HG02943 (cell line): ENCODE measurements around the gene MAST3.
A peak's percentile ranks its signal among the peaks of the same experiment; 100 is the strongest.

Source experiments
- ATAC-seq: cut with Tn5 transposase; IDR thresholded peaks from one replicate; pipeline ENCODE4 v1.9.1; 2021; ENCODE audit warnings: mild to moderate bottlenecking, low read depth, moderate library complexity; ENCODE audit not compliant: unreplicated experiment

MAST3 gene

DNA sequence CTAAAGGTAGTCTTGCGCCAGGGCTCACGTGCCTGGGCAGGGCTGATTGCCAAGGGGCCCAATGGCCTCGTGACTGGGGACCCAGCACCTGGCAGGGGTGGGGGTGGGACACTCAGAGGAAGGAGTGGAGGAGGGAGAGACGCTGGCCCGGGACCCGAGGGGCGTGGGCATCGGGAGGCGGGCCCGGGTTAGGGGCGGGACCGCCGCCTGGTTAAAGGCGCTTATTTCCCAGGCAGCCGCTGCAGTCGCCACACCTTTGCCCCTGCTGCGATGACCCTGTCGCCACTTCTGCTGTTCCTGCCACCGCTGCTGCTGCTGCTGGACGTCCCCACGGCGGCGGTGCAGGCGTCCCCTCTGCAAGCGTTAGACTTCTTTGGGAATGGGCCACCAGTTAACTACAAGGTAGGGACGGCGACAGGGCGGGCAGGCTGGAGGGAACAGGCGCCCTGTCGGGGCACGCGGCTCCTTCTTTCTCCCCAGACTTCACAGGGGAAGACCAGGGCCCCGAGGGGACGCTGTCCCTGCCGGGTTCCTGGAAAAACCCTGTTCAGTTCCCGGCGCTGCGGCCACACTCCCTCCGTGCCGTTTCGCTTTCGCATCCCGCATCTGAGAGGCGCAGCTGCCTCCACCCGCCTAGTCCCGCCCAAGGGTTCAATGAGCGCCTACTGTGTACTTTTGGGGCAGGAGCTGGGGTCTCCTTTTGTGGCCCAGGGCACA, 76.2 kb downstream of the MAST3 start, which contains the start of gene IFI30:
IFI30 (plus strand) TSS at position 242 of the 717 bp plus-strand sequence; CDS start at position 271, 29 bp downstream.
- no peak for ATAC-seq

GRCh38 chr19:18174983-18175382, 77.4 kb downstream of the MAST3 start:
- ATAC-seq, result no peak

- ATAC-seq, result no peak
These were observed 79.1 kb downstream of the MAST3 start for GRCh38 chr19:18176367-18177310.

DNA sequence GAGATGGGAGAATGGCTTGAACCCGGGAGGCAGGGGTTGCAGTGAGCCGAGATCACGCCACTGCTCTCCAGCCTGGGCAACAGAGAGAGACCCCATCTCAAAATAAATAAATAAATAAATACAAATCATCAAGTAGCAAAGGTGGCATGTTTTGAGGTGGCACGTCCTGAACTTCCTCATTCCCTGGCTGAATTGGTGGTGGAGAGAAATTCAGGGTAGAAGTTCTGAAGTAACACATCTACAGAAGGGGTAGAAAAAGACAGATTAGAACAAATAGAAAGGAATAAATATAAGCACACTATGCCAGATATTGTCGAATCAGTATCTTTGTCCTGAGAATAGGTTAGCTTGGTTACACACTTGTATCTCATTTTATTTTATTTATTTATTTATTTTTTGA, 82.4 kb downstream of the MAST3 start:
- no peak for ATAC-seq

- no peak for ATAC-seq
These were observed 86.0 kb downstream of the MAST3 start for GRCh38 chr19:18183529-18183928.

GRCh38 chr19:18185538-18185937, 88.0 kb downstream of the MAST3 start:
- no peak for ATAC-seq

GRCh38 chr19:18190278-18190677, 92.7 kb downstream of the MAST3 start:
- ATAC-seq, result no peak

- ATAC-seq, result no peak
These were observed 94.1 kb downstream of the MAST3 start for GRCh38 chr19:18191640-18192062.

DNA sequence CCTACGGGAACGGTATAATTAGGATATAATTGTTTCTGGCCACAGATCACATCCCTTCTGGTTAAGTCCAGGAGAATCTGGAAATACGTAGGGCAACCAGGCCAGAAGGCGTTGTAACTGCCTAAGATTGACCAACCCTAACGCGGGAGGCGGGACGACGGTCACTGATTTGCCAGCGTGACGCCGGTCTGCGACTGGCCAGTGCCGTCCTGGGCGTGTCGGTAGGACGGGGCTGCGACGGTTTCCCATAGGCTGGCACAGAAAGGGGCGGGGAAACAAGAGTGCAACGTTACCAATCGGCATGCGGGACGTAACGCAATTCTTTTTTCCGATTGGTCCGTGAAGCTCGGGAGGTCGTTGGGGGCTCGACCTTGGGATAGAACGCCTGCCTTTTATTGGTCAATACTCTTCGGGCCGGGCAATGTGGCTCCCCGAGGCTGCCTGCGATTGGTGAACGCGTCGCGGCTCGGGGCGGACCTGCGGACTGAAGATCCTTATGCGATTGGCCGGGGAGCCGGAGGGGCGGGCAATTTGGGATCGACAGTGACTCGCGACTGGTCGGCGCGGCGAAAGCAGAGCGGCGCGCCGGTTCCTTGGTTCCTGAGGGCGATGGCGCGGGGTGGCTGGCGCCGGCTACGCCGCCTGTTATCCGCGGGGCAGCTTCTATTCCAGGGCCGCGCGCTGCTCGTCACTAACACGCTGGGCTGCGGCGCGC, 95.3 kb downstream of the MAST3 start, which contains the start of gene MPV17L2:
MPV17L2 (plus strand) TSS at position 546 of the 715 bp plus-strand sequence; CDS start at position 610, 64 bp downstream.
- ATAC-seq, result peak; percentile 85

GRCh38 chr19:18193388-18194180, 96.0 kb downstream of the MAST3 start:
- ATAC-seq, result peak; percentile 6

GRCh38 chr19:18194181-18194530, 96.6 kb downstream of the MAST3 start:
- ATAC-seq, result no peak

DNA sequence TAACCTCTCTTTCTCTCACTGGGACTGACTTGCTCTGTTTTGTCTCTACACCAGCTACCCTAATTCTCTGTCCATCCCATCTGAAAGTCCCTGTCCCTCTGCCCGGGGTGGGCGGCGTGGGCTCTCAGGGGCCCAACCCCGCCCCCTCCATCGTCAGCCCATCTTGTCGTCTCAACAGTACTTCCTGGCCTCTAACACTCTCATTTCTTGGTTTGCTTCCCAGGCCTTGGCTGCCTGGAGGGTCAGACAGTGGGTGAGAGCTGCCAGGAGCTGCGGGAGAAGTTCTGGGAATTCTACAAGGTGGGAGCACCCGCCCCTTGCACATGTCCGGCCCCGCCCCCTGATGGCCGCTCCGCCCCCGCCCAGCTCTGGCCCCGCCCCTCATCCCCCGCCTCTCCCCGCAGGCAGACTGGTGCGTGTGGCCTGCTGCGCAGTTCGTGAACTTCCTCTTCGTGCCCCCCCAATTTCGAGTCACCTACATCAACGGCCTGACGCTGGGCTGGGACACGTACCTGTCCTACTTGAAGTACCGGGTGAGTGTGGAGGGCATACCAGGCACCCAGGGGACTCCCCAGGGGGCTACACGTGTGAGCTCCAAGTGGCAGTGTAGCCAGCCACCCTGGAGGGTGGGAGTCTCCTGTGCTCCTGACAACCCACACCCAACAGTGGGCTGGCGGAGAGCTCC, 97.1 kb downstream of the MAST3 start:
- no peak for ATAC-seq

DNA sequence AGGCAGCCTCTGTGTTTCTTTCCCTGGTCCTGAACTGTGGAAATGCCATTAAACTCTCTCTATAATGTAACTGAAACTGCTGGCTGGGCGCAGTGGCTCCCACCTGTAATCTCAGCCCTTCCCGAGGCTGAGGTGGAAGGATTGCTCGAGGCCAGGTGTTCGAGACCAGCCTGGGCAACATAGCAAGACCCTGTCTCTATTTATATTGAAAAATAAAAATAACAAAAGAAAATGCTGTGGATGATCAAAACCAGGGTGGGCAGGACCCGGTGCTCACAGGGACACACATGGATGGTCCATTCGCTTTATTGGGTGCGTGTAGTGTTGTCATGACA, 98.9 kb downstream of the MAST3 start:
- no peak for ATAC-seq

- ATAC-seq, result no peak
These were observed 99.7 kb downstream of the MAST3 start for GRCh38 chr19:18197306-18197705.

DNA sequence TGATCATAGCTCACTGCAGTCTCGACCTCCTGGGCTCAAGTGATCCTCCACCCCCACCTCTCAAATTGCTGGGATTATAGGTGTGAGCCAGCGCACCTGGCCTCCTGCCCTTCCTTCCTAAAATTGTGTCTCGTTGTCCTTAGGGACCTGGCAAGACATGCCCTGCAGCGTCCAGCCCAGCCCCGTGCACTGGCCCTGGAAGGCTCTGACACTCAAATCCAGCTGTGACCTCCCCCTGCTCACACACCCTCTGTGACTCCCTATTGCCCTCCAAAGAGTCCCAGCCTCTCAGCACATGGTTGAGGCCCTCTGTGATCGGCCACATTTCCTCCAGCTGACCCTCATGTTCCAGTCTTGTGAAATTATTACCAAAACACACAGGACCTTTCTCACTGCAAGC, 100.4 kb downstream of the MAST3 start:
- ATAC-seq, result no peak

DNA sequence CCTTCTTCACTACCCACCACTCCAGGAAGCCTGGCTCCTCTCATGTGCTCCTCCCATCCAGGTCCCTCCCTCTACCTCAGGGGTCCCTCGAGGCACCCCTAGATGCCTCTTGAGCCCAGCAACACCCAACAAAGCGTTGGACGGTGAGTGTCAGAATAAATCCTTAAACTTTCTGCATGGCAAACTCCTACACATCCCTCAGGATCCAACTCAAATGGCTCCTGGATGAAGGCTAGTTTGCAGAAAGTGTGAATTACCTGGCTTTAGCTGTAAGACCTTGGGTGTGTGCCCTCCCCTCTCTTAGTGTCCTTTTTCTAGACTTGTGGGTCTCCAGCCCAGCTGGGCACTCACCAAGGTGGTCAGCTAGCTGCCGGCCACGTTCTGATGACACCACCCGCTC, 100.8 kb downstream of the MAST3 start:
- no peak for ATAC-seq
